Measurements from ENCODE around the gene ROR2. TPM values are rescaled to one million over a fixed set of nuclear protein-coding genes. Genes with fewer than 3 reads are reported as not detected.

Gene ROR2
- total and polyA plus RNA-seq, 4 donors, result 0.13 to 0.84 (median 0.52) TPM

- Histone ChIP-seq H3K9me3 (ENCODE audit: control insufficient read depth in 4 of 4, low read length in 3 of 4) (no peaks in the 10 kb centered on the region), H3K27me3 (ENCODE audit: control insufficient read depth in 4 of 4, insufficient read depth in 4 of 4, low read length in 3 of 4) (no peaks in the 10 kb centered on the region), H3K27ac (ENCODE audit: low read depth in 1 of 2, low read length in 2 of 2) (no peak overlapping the region), H3K4me3 (ENCODE audit: low read depth in 1 of 3, low read length in 3 of 3) (no peak overlapping the region), H3K9ac (ENCODE audit: low read depth in 1 of 2, low read length in 2 of 2) (no peak overlapping the region), H3K4me1 (ENCODE audit: control insufficient read depth in 4 of 4, insufficient read depth in 4 of 4, low read length in 3 of 4) (peaks cover 0 to 3% (median 0%) of the 10 kb centered on the region in 4 donors), H3K36me3 (ENCODE audit: control insufficient read depth in 4 of 4, insufficient read depth in 3 of 4, low read depth in 1 of 4, low read length in 3 of 4) (no peaks in the 10 kb centered on the region)
- DNase-seq (ENCODE audit: low spot score), result no peak
- WGBS, result 95% methylated on average over 15 of the region's 15 CpGs
- TF ChIP-seq, protein P1, sequence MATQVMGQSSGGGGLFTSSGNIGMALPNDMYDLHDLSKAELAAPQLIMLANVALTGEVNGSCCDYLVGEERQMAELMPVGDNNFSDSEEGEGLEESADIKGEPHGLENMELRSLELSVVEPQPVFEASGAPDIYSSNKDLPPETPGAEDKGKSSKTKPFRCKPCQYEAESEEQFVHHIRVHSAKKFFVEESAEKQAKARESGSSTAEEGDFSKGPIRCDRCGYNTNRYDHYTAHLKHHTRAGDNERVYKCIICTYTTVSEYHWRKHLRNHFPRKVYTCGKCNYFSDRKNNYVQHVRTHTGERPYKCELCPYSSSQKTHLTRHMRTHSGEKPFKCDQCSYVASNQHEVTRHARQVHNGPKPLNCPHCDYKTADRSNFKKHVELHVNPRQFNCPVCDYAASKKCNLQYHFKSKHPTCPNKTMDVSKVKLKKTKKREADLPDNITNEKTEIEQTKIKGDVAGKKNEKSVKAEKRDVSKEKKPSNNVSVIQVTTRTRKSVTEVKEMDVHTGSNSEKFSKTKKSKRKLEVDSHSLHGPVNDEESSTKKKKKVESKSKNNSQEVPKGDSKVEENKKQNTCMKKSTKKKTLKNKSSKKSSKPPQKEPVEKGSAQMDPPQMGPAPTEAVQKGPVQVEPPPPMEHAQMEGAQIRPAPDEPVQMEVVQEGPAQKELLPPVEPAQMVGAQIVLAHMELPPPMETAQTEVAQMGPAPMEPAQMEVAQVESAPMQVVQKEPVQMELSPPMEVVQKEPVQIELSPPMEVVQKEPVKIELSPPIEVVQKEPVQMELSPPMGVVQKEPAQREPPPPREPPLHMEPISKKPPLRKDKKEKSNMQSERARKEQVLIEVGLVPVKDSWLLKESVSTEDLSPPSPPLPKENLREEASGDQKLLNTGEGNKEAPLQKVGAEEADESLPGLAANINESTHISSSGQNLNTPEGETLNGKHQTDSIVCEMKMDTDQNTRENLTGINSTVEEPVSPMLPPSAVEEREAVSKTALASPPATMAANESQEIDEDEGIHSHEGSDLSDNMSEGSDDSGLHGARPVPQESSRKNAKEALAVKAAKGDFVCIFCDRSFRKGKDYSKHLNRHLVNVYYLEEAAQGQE (IDR thresholded peaks at IDR 0.05), result no peak
- TF ChIP-seq SP1 (IDR thresholded peaks at IDR 0.05) (no peak), EGR1 (IDR thresholded peaks at IDR 0.05; ENCODE audit: low read depth in 2 of 2) (no peak), MAX (IDR thresholded peaks at IDR 0.05) (no peak), HNF4A (conservative IDR thresholded peaks at IDR 0.05) (no peak), GABPA (IDR thresholded peaks at IDR 0.05 in 1 of 2, conservative IDR thresholded peaks at IDR 0.05 in 1 of 2) (no peak), JUND (IDR thresholded peaks at IDR 0.05) (no peak), TAF1 (conservative IDR thresholded peaks at IDR 0.05) (no peak), NR2F2 (IDR thresholded peaks at IDR 0.05) (no peak)
- TF ChIP-seq, protein P2, sequence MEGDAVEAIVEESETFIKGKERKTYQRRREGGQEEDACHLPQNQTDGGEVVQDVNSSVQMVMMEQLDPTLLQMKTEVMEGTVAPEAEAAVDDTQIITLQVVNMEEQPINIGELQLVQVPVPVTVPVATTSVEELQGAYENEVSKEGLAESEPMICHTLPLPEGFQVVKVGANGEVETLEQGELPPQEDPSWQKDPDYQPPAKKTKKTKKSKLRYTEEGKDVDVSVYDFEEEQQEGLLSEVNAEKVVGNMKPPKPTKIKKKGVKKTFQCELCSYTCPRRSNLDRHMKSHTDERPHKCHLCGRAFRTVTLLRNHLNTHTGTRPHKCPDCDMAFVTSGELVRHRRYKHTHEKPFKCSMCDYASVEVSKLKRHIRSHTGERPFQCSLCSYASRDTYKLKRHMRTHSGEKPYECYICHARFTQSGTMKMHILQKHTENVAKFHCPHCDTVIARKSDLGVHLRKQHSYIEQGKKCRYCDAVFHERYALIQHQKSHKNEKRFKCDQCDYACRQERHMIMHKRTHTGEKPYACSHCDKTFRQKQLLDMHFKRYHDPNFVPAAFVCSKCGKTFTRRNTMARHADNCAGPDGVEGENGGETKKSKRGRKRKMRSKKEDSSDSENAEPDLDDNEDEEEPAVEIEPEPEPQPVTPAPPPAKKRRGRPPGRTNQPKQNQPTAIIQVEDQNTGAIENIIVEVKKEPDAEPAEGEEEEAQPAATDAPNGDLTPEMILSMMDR (IDR thresholded peaks at IDR 0.05; ENCODE audit: low read depth, low read length, missing input control), result no peak
- TF ChIP-seq, protein P3, sequence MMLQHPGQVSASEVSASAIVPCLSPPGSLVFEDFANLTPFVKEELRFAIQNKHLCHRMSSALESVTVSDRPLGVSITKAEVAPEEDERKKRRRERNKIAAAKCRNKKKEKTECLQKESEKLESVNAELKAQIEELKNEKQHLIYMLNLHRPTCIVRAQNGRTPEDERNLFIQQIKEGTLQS (IDR thresholded peaks at IDR 0.05), result no peak
- TF ChIP-seq, protein P4, sequence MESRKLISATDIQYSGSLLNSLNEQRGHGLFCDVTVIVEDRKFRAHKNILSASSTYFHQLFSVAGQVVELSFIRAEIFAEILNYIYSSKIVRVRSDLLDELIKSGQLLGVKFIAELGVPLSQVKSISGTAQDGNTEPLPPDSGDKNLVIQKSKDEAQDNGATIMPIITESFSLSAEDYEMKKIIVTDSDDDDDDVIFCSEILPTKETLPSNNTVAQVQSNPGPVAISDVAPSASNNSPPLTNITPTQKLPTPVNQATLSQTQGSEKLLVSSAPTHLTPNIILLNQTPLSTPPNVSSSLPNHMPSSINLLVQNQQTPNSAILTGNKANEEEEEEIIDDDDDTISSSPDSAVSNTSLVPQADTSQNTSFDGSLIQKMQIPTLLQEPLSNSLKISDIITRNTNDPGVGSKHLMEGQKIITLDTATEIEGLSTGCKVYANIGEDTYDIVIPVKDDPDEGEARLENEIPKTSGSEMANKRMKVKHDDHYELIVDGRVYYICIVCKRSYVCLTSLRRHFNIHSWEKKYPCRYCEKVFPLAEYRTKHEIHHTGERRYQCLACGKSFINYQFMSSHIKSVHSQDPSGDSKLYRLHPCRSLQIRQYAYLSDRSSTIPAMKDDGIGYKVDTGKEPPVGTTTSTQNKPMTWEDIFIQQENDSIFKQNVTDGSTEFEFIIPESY (IDR thresholded peaks at IDR 0.05), result no peak
These were observed 219.2 kb downstream of the ROR2 start for GRCh38 chr9:91730806-91731205.

DNA sequence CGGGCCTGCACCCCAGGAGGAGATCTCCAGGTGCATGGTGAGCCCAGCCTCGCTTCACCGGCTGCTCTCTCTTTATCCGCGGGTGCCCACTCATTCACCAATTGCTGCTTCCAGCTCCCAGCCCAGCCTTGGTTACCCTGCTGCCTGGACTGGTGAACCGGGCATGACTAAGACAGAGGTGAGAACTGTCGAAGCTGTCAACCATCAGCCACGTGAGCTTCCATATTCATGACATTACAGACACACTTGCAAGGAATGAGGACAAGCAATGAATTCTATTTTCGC lies 220.5 kb downstream of the ROR2 start:
- Histone ChIP-seq H3K9ac (ENCODE audit: low read depth in 1 of 2, low read length in 2 of 2) (no peak overlapping the region), H3K9me3 (ENCODE audit: control insufficient read depth in 4 of 4, low read length in 3 of 4) (no peaks in the 10 kb centered on the region), H3K27me3 (ENCODE audit: control insufficient read depth in 4 of 4, insufficient read depth in 4 of 4, low read length in 3 of 4) (no peaks in the 10 kb centered on the region), H3K4me3 (ENCODE audit: low read depth in 1 of 3, low read length in 3 of 3) (no peak overlapping the region), H3K27ac (ENCODE audit: low read depth in 1 of 2, low read length in 2 of 2) (no peak overlapping the region), H3K36me3 (ENCODE audit: control insufficient read depth in 4 of 4, insufficient read depth in 3 of 4, low read depth in 1 of 4, low read length in 3 of 4) (no peaks in the 10 kb centered on the region), H3K4me1 (ENCODE audit: control insufficient read depth in 4 of 4, insufficient read depth in 4 of 4, low read length in 3 of 4) (peaks cover 0 to 3% (median 0%) of the 10 kb centered on the region in 4 donors)
- WGBS, result 88% methylated on average over 9 of the region's 9 CpGs
- DNase-seq (ENCODE audit: low spot score), result no peak
- no peak for TF ChIP-seq FOXA2 (IDR thresholded peaks at IDR 0.05)
- no peak for TF ChIP-seq RAD21 (IDR thresholded peaks at IDR 0.05)

Measured in liver (tissue), 9 donors.